HG03060 (cell line): Measurements from ENCODE around the gene TRPC1.

Experiments used
- ATAC-seq: cut with Tn5 transposase; IDR thresholded peaks from one replicate; pipeline ENCODE4 v1.9.1; 2021; ENCODE audit warnings: low read depth, moderate number of reproducible peaks; ENCODE audit not compliant: unreplicated experiment

The TRPC1 gene

DNA sequence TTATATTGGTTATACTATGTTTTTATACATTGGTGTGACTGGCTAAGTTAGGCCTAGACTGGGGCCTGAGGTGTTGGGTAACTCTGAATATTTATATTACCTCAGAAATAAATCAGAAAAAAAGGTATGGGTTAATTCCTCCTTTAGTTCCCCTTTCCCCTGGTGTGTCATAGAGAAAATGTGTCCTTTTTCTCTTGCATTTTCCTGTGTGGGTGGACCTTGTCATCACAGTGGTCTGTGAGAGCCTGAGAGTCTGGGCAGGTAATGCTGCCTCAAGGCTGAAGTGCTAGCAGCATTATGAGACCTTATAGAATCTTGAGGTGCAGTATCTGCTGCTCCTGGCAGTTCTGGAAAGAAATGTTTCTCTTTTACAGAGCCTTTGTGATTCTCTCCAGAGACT is 95.3 kb downstream of the TRPC1 start:
- no peak for ATAC-seq

DNA sequence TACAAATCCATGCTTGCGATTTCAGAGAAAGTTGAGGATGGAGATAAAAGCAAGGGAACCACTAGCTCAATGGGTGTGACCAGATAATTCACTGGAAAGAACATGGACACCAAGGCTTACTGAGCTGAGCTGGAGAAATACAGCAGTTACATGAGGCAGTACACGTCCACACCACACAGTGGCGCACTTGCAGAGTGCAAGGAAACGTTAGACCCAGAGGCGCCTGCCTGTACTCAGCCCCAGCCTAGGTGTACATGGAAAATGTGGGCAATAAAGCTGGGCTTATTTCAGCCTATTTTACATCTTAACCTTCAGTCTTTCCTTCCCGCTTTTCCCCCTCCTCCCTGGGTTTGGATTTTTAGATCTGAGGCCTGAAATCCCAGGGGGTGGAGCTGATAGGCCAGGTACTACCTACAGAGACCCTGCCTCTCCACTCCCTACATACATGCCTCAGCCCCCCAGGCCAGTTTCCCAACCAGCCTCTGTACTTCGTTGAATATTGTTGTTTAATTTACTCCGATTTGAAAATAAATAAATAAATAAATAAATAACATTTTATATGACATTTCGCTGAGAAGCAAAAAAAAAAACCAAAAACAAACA is 105.0 kb downstream of the TRPC1 start:
- peak; percentile 79 for ATAC-seq

DNA sequence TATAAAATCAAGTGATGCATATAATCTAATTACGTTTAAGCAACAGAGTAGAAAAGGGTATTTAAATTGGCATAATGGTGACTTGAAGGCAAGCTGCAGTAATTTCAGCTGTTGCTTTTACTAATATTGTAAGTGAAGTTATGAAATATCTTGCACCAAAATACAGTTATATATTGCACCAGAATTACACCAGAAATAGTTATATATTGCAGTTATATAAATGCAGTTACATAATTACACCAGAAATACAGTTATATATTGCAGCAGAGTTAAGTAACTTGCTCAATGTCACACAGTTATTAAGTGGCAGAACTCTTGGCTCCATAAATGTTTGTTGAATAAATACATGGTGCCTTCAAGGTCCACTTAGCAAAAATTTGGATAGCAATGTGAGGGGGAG is 113.7 kb downstream of the TRPC1 start:
- no peak for ATAC-seq

DNA sequence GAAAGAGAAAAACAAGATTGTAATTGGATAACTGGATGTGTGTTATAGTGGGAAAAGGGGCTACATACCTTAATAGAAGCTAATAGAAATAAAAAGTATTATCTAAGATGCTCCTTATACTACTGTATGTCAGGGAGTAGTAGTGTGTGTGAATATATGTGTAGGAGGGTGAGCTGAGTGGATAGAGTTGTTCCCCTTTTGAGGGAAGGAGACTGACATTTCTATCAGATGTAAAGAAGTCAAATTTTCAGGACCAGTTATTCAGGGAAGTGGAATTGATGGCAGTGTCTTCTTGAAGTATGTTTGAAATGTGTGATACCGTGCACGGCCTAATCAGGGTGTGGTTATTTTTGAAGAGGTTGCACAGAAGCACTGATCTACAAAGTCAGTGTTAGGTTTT is 116.0 kb downstream of the TRPC1 start:
- ATAC-seq, result no peak

DNA sequence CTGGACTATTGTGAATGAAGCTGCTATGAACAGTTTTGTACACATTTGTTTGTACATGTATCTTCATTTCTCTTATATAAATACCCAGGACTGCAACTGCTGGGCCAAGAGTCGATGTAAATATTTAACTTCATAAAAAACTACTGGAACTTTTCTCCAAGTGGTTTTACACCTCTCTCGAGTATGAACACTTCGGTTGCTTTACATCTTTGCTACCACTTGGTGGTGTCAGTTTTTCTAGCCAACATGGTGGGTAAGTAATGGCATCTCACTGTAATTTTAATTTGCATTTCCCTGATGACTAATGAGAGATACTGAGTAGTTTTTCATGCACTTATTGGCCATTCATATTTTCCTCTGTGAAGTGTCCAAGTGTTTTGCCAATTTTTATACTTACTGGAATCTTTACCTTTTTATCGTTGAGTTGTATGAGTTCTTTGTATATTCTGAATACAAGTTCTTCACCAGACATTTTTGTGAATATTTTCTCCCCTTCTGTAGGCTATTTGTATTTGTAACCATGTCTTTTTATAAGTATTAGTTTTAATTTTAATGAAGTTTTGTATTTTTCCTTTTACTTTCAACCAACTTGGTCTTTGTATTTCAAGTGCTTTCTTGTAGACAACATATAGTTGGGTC is 120.6 kb downstream of the TRPC1 start:
- peak; percentile 65 for ATAC-seq

DNA sequence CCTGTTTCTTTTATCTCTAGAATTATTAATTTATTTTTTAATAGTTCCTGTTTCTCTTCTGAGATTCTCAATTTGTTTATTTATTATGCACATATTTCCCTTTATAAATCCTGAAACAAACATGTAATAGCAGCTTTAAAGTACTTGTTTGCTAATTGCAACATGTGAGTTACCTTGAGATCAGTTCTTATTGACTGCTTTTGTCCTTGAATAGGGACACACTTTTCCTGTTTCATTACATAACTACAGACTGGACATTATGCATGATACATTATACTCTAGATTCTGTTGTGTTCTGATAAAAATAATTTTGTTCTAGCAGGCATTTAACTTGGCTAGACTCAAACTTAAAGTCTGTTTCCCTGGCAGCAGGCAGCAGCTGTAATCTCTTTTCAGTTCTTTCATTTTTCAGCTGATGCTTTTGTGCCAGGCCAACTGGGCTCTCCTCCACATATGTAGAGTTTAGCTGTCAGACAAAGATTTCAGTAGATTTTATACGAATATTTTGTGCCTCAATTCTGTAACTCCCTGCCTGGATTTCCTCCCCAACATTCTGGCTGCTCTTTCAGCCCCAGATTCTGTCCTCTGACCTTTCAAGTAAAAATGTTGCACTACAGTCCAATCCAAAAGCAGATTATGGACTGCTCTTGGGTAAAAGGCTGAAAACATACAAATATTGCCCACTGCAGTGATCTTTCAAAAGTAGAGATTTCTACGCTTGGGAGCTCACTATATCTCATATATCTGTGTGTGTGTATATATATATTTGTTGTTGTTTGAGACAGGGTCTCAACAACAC is 123.1 kb downstream of the TRPC1 start:
- no peak for ATAC-seq

DNA sequence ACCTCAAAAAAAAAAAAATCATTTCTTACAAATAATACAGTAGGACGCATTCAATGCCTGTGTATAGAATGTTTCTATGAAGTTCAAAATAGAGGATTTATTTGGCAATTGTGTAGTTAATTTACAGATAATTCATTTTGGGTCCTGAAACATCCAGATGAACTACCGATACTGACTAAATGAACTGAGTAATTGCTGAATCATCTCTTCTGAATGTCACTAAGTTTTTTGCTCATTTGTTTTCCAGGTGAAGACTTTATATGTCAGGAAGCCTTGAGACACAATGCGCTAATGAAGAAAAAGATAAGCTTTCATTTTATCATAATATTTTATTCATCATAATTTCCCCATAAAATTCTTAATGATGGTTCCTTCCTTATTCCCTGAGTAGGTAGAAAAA is 125.3 kb downstream of the TRPC1 start:
- no peak for ATAC-seq

DNA sequence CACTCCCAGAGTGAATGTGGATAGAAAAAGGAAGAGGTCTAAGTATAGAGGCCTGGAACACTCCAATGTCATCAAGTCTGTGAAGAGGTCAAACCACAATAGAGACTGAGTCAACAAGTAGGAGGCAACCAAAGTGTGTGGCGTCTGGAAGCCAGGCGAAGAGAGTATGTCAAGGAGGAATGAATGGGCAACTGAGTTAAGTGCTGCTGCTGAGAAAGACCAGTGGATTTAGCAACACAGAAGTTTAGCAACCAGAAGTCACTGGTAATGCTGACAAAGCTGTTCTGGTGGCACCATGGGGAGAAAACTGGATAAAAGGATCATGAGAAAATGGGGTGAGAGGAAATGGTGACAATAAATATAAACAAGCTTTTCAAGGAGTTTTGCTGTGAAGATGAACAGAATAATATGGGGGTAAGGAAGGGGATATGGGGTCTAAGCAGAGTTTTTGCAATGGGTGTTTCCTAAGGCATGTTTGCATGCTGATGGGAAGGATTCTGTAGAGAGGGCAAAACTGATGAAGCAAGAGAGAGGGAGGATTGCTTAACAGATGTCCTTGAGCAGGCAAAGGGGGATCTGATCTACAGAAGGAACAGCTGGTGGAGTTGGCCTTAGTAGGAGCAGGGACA is 126.7 kb downstream of the TRPC1 start:
- no peak for ATAC-seq

DNA sequence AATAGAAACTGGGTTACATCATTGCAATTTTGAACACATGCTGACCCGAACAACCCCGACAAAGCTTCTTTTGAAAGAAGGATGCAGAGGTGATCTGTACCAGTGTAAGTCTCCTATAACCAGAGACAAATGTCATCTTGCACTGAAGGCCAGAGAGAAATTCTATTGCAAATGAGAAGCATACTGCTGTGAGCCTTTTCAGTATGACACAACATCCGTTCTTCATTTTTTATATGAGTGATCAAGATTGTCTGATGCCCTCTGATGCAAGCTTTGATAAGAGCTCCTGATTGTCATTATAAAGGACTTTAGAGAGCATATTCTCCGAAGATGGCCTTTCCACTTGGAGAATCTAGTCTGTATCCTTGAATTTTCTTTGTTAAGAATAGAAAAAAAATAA is 128.2 kb downstream of the TRPC1 start:
- ATAC-seq, result no peak

DNA sequence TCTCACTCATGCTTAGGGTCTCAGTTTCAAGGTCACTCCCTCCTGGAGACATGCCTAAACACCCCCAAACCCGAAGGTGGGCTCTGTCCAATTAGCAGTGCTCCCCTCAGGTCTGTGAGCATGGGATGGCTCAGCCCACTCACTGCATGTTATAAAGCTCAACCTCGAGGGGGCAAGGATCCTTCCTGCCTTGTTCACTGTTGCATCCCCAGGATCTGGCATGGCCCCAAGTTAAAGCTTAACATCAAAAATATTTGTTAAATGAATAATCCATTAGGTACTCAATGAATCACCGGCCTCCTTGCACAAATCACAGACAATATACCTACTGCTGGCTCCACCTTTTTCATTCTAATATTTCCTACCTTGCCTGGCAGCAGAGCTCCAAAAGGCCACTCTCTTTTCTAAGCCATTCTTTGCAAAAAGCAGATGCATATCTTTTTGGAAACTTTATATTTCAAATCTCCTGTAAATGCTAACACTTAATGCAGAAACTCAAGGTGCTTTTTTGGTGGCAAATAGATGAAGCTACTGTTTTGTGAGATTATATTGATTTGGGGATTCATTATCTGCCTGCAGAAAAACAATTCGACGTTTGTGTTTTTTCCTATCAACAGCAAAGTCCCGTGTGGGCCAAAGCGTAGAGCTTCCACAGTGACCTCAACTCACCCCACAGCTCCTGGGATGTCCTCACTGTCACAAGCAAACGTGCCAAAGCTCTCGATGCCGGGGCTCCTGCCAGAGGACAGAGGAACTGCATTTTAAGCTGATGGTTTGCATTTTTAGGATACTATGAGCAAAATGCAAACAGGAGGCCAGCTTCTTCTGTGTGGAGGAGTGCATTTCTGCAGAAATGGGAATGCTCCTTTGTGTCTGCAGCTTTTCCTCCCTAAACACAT is 129.7 kb downstream of the TRPC1 start:
- ATAC-seq, result no peak

DNA sequence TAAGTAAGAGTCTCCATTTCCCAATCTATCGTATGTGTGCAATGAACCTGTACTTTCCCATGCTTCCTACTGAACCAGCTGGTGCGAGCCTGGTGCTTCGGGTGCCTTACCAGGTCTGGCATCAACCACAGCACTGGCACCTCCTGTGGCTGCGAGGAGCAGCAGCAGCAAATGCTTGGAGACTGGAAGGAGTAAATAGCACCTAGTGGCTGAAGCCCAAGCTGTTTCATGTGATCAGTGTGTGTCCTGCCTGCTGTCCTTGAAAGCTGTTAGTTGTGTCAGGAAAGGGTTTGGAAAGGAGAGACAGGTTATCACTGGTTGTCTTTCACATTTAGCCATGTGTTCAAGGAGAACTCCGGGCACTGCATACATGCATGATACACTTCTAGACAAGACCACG is 133.2 kb downstream of the TRPC1 start:
- no peak for ATAC-seq
